SKM-1 treated with dmso at 0.1 percent for 144 hours (cell line): Measurements from ENCODE around the gene RRAGD.
A peak's percentile ranks its signal among the peaks of the same experiment; 100 is the strongest.

Experiments used
- DNase-seq: peaks from one replicate; lab custom pipeline; 2025; ENCODE audit not compliant: unreplicated experiment; lab: John Stamatoyannopoulos, UW

The RRAGD gene

GRCh38 chr6:89346433-89346832 lies 65.6 kb downstream of the RRAGD start:
- no peak for DNase-seq

GRCh38 chr6:89339565-89339964 lies 72.5 kb downstream of the RRAGD start:
- DNase-seq, result no peak

- no peak for DNase-seq
Observed at GRCh38 chr6:89335164-89335563, 76.9 kb downstream of the RRAGD start.

DNA sequence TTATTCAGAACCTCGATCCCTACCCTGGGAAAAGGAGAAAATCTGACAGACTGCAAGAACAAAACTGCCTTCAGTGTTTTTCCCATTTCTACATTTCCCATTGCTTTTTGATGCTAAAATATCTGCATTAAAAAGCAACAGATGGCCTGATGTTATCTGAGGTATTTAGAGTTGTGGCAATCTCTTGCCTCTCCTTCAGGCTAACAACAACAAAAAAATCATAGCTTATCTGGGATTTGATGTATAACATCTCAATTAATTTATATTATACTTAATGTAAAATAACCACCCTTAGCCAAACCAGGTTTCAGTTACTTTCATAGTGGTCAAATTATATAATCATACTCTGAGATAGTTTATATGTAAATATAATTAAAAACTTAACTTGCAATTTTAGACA lies 81.2 kb downstream of the RRAGD start:
- no peak for DNase-seq

DNA sequence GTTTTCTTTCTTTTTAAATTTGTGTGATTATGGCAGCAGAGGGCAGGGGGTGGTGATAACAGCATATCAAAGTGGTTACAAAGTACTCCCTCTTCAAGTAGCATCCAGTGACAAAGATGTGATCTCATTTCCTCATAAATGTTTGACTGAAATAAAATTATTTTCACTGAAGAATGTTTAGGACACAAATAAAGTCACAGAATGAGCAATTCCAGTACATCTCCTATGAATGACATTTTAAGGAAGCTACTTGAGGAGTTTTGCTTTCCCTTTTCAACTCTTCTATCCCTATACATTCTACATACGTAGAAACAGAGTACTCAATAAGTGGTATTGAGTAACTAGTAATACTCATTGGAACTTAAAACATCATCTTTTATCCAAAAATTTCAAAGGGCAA lies 83.1 kb downstream of the RRAGD start:
- no peak for DNase-seq

DNA sequence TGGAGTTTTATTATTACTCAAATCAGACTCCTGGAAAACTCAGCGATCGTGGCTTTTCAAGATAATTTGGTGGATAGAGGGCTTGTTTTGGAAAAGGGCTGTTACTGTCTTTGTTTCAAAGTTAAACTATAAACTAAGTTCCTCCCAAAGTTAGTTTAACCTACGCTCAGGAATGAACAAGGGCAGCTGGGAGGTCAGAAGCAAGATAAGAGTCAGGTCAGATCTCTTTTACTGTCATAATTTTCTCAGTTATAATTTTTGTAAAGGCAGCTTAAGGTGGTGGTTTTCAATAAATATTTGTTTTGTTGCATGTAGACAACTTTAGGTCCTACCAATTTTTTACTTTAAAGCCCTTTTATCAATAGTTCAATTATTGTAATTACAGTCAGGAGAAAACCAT lies 87.8 kb downstream of the RRAGD start:
- DNase-seq, result no peak

DNA sequence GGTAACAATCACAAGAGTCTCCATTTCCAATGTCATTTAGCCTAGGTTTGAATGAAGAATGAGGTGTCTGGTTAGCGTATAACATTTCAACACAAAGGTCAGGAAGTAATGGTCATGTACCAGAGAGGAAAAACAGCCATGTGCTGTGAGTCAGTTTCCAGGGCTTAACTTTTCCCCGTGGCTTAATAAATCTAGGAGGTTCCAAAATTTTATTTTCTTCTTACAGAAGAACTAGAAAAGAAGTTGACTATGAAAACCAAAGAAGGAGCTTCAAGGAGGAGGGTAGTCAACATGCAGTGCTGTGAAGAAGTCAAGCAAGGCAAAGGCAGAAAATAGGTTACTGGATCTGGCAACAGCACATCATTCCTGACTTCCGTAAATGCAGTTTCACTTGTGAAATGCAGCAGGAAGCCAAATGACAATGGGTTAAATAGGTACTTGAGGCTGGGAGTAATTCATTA lies 88.5 kb downstream of the RRAGD start:
- peak; percentile 58 for DNase-seq

- DNase-seq, result peak; percentile 93
Observed at GRCh38 chr6:89321131-89321970, 90.7 kb downstream of the RRAGD start.

- no peak for DNase-seq
Observed at GRCh38 chr6:89320012-89320559, 92.0 kb downstream of the RRAGD start.

DNA sequence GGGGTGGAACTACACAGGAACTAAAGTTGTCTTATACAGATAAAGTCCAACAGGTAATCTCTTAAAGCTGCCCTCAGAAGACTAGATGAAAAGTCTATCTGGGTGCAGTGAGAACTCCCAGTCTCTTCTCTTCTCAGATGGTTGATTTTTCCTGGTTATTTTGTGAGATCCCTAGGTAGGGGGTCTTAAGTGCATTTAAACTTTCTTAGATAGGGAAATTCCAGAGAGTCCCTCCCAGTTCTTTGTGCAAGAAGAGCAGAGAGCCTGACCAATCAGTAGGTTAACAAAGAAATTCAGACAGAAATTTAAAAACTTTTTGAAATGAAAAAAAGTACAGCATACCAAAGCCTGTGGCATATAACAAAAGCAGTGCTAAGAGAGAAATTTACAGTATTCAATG lies 95.0 kb downstream of the RRAGD start:
- DNase-seq, result no peak

DNA sequence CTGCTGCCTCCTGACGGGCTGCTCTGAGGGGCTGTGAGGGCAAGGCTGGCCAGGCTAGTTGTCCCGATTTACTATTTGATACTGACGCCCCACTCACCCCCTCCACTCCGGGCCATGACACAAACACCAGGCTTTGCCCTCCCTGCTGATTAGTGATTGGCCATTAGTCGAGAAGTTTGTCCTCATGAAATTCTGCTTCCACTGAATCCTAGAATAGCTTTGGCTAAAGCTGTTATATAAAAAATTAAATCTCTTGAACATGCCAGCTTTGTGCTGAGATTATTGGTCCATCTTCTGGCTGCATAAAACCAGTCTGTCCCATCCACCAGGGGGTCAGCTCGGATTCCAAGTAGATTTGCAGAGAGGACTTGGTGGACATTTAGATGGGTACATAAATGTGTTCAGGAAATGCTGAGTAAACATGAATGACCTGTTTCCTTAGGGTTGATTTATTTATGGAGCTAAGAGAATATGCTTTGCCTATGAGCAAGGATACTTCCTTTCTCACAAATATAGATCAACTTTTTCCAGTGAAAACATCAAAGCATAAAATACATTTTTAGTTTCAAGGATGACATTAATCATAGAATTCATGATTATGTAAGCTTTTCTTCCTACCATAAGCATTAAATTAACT lies 96.7 kb downstream of the RRAGD start, which contains the start of gene GABRR2:
TSS of gene GABRR2 (minus strand) at position 51 of the 637 bp plus-strand sequence. CDS start 134 bp downstream, outside the sequence.
- no peak for DNase-seq

DNA sequence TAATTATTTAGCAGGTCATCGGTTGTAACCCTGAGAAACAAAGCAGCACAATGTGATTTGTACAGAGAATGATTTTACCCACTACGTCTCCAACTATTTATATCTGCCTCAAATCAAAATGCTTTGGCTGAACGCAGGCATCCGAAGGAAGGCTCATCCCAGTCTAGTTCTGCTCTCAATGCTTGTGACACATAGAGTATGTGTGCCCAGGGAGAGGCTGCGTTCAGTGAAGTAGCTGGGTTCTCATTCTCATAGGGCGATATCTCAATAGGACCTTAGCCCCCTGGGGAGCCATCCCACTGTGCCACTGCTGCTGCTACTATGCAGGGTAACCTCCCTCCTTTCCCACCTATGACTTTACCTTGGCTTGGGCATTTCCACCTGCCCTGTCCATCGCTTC lies 97.4 kb downstream of the RRAGD start:
- DNase-seq, result no peak
